ENCODE results near the gene FUOM. TPM values are rescaled to one million over a fixed set of nuclear protein-coding genes. Genes with fewer than 3 reads are reported as not detected.
A peak's percentile ranks its signal among the peaks of the same experiment; 100 is the strongest.
"Not testable (repeated sequence)": the region's sequence is repeated elsewhere in the genome, so short reads cannot be mapped to it uniquely, and the experiment has no call there.

The FUOM gene
- total RNA-seq, 1 donor from 2014 or later: 75.5 TPM

GRCh38 chr10:133327651-133328357 lies 30.0 kb downstream of the FUOM start:
- DNase-seq (ENCODE audit: low read depth): no peak
- H3K4me3 ChIP-seq (ENCODE audit: low read depth, low read length): no peak overlapping the region
- TF ChIP-seq, protein P1, sequence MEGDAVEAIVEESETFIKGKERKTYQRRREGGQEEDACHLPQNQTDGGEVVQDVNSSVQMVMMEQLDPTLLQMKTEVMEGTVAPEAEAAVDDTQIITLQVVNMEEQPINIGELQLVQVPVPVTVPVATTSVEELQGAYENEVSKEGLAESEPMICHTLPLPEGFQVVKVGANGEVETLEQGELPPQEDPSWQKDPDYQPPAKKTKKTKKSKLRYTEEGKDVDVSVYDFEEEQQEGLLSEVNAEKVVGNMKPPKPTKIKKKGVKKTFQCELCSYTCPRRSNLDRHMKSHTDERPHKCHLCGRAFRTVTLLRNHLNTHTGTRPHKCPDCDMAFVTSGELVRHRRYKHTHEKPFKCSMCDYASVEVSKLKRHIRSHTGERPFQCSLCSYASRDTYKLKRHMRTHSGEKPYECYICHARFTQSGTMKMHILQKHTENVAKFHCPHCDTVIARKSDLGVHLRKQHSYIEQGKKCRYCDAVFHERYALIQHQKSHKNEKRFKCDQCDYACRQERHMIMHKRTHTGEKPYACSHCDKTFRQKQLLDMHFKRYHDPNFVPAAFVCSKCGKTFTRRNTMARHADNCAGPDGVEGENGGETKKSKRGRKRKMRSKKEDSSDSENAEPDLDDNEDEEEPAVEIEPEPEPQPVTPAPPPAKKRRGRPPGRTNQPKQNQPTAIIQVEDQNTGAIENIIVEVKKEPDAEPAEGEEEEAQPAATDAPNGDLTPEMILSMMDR (conservative IDR thresholded peaks at IDR 0.05; ENCODE audit: low read depth, low read length): no peak

DNA sequence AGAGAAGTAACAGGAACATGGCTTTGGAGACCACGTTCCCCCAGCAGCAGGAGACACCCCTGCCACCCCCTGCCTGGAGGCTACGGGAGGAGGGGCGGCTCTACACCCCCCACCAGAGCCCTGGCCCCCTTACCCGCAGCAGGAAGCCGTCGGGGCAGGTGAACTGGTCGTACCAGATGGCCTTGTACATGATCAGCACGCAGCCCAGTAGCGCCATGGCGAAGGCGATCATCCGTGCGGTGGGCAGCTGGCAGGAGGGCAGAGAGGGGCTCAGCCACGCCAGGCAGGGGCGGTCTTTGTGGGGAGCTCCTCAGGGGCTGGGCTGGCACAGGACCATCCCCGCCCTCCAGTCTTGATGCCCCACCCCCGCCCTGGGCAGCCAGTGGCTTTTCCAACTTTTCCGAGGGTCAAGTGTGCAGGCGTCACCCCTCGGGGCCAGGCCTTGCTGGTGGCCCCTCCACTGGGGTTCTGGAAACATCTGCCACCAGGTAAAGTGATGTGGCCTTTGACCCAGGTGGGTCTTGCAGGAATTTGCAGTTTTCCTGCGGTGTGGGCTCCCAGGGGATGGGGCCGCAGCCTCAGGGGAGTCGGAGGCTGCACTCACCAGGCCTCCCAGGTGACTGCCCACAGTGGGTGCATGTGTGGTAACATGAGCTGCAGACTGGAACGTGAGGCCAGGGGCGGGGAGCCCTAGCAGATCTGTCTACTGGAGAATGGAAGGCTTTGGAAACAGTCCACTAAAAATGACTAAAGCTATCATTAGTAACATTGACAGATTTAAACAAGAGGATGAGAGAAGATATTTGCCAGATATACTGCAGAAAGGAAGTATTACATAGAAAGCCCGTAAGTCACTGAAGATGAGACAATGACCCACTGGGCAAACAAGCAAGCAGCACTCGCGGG lies 30.8 kb downstream of the FUOM start:
- DNase-seq (ENCODE audit: low read depth): no peak
- TF ChIP-seq, protein P1 (conservative IDR thresholded peaks at IDR 0.05; ENCODE audit: low read depth, low read length): no peak
- no peak overlapping the region for H3K4me3 ChIP-seq (ENCODE audit: low read depth, low read length)

DNA sequence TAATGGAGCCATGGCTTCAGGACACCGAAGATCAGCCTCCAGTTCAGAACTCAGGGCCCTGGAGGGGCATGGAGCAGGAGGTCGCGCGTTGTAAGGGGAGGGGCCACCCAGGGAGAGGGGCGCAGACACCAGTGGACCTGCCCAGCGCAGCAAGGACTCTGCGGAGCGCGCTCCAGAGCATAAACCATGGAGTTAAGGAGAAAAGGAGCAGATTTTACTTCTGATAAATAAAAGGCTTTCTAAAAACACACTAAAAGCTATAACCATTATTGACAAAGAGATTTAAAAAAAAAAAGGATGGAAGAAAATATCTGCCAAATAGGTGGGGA lies 31.6 kb downstream of the FUOM start:
- TF ChIP-seq, protein P1 (conservative IDR thresholded peaks at IDR 0.05; ENCODE audit: low read depth, low read length): no peak
- DNase-seq (ENCODE audit: low read depth): no peak
- H3K4me3 ChIP-seq (ENCODE audit: low read depth, low read length): peak overlapping the region; percentile 26

- DNase-seq (ENCODE audit: low read depth): no peak
- TF ChIP-seq, protein P1 (conservative IDR thresholded peaks at IDR 0.05; ENCODE audit: low read depth, low read length): no peak
- peak overlapping the region; percentile 51 for H3K4me3 ChIP-seq (ENCODE audit: low read depth, low read length)
Observed at GRCh38 chr10:133325440-133326222, 32.2 kb downstream of the FUOM start.

DNA sequence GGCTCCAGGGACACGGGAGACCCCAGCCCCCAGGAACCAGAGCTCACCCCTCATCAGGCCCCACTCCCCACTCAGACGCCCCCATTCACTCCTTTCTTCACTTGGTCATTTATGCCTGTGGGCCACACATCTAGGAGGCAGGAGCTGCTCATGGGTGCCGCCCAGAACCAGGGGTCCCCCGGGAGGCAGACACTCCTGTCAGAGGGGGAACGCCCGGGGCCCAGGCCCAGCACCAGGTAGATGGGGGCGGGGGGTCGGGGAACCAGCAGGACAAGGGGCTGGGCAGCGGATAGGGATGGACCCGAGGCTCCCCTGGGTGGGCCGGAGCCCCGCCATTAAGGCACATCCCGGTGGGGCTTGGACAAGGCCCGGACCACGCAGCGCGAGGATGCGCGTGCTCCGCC lies 33.0 kb downstream of the FUOM start:
- DNase-seq (ENCODE audit: low read depth): no peak
- H3K4me3 ChIP-seq (ENCODE audit: low read depth, low read length): peak overlapping the region; percentile 51
- TF ChIP-seq, protein P1 (conservative IDR thresholded peaks at IDR 0.05; ENCODE audit: low read depth, low read length): no peak

- TF ChIP-seq, protein P1 (conservative IDR thresholded peaks at IDR 0.05; ENCODE audit: low read depth, low read length): no peak
- peak overlapping the region; percentile 58 for H3K4me3 ChIP-seq (ENCODE audit: low read depth, low read length)
- no peak for DNase-seq (ENCODE audit: low read depth)
Observed at GRCh38 chr10:133324198-133324792, 33.5 kb downstream of the FUOM start.

DNA sequence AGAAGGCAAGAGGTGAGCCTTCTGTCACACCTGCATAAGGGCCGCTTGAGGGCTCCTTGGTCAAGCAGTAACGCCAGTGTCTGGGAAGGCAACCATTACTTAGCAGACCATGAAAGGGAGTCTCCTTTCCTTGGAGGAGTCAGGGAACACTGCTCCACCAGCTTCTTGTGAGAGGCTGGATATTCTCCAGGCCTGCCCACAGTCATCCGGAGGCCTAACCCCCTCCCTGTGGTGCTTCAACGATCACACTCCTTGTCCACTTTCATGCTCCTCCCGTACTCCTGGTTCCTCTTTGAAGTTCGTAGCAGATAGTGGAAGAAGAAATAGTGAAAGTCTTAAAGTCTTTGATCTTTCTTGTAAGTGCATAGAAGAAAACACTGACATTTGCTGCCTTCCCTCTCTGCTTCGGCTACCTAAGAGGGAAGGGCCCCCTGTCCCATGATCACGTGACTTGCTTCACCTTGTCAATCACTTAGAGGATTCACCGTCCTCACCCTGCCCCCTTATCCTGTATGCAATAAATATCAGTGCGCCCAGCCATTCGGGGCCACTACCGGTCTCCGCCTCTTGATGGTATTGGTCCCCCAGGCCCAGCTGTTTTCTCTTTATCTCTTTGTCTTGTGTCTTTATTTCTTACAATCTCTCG lies 35.6 kb downstream of the FUOM start:
- not testable (repeated sequence) for DNase-seq (ENCODE audit: low read depth)

GRCh38 chr10:133320852-133321422 lies 36.9 kb downstream of the FUOM start:
- DNase-seq (ENCODE audit: low read depth); H3K4me3 ChIP-seq (ENCODE audit: low read depth, low read length): not testable (repeated sequence)

More for the DNA sequence above, 35.6 kb downstream of the FUOM start:
- H3K4me3 ChIP-seq (ENCODE audit: low read depth, low read length): not testable (repeated sequence)

Measured in epithelial cell of proximal tubule (primary cell).